ENCODE measurements around the gene KCNJ9. TPM values are rescaled to one million over a fixed set of nuclear protein-coding genes. Genes with fewer than 3 reads are reported as not detected.

KCNJ9 gene
- total RNA-seq, 2 experiments from 2014 or later, result not detected

DNA sequence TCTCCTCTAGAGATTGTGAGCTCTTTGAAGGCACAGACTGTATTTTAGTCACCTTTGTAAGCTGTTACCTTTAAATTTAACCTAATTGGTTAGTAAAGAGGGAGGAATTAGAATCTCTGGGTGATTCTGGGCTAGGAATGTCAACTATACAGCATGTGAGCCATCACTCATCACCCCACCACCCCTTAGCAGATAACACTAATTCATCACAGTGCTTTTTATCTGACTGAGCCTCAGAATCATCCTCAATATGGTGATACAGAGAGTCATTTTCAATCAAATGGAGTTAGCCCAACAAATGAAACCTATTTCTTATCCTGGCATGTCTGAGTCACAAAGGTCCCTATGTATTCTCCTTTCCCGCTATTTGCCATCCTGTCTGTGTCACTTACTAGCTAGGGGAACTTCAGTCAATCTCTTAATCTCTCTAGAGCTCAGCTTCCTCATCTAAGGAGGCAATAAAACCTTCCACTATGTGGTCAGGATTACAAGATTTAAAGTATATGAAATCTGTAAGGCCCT, 24.6 kb upstream of the KCNJ9 start:
- Histone ChIP-seq H3K27ac (ENCODE audit: low read depth in 1 of 2, low read length in 2 of 2) (no peak overlapping the region), H3K36me3 (ENCODE audit: insufficient read depth, low read length) (no peaks in the 10 kb centered on the region), H3K9me3 (ENCODE audit: control insufficient read depth in 1 of 2, insufficient read depth in 1 of 2, low read length in 2 of 2) (no peaks in the 10 kb centered on the region), H3K4me3 (ENCODE audit: low read length) (no peak overlapping the region), H3K27me3 (ENCODE audit: control insufficient read depth in 1 of 2, insufficient read depth in 2 of 2, low read length in 2 of 2) (peaks cover 8 to 13% of the 10 kb centered on the region in 2 experiments), H3K4me1 (ENCODE audit: insufficient read depth, low read length) (no peaks in the 10 kb centered on the region)
- POLR2A ChIA-PET, result no interaction called here
- Mint-ChIP-seq H3K4me1 (ENCODE audit: low read depth) (no peaks in the 10 kb centered on the region), H3K36me3 (ENCODE audit: low read depth) (no peaks in the 10 kb centered on the region), H3K27ac (no peak overlapping the region), H3K4me3 (no peak overlapping the region), H3K9me3 (no peaks in the 10 kb centered on the region), H3K27me3 (peaks cover 59% of the 10 kb centered on the region)
- ATAC-seq (ENCODE audit: poor library complexity), result no peak
- DNase-seq, result no peak
- intact Hi-C loops (cut with DNase I, micrococcal nuclease), result no loop called here
- TF ChIP-seq CTCF (IDR thresholded peaks at IDR 0.05), result no peak
- CTCF ChIA-PET, result no interaction called here

GRCh38 chr1:160058087-160058486, 23.3 kb upstream of the KCNJ9 start:
- CTCF ChIA-PET, result interaction anchor here (0.6 kb wide), 1 partner anchor 20 kb away, joined by 3 read pairs; no protein-coding TSS in a partner anchor
- Histone ChIP-seq H3K27ac (ENCODE audit: low read depth in 1 of 2, low read length in 2 of 2) (no peak overlapping the region), H3K4me1 (ENCODE audit: insufficient read depth, low read length) (no peaks in the 10 kb centered on the region), H3K36me3 (ENCODE audit: insufficient read depth, low read length) (no peaks in the 10 kb centered on the region), H3K9me3 (ENCODE audit: control insufficient read depth in 1 of 2, insufficient read depth in 1 of 2, low read length in 2 of 2) (no peaks in the 10 kb centered on the region), H3K4me3 (ENCODE audit: low read length) (no peak overlapping the region), H3K27me3 (ENCODE audit: control insufficient read depth in 1 of 2, insufficient read depth in 2 of 2, low read length in 2 of 2) (peaks cover 8% of the 10 kb centered on the region in 2 experiments)
- ATAC-seq (ENCODE audit: poor library complexity) (no peak), DNase-seq (no peak)
- intact Hi-C loops (cut with DNase I, micrococcal nuclease), result no loop called here
- H3K27me3 Mint-ChIP-seq, result peaks cover 50% of the 10 kb centered on the region
- H3K27ac Mint-ChIP-seq, result no peak overlapping the region
- H3K4me1 Mint-ChIP-seq (ENCODE audit: low read depth), result no peaks in the 10 kb centered on the region
- no peak overlapping the region for H3K4me3 Mint-ChIP-seq
- H3K36me3 Mint-ChIP-seq (ENCODE audit: low read depth), result no peaks in the 10 kb centered on the region
- TF ChIP-seq CTCF (IDR thresholded peaks at IDR 0.05), result no peak
- no peaks in the 10 kb centered on the region for H3K9me3 Mint-ChIP-seq
- POLR2A ChIA-PET, result interaction anchor here (1.3 kb wide), 1 partner anchor 23 kb away, joined by 4 read pairs; the partner anchor contains the start of gene KCNJ9

GRCh38 chr1:160061369-160062229, 19.7 kb upstream of the KCNJ9 start:
- intact Hi-C loops (cut with DNase I, micrococcal nuclease), result no loop called here
- Histone ChIP-seq H3K9me3 (ENCODE audit: control insufficient read depth in 1 of 2, insufficient read depth in 1 of 2, low read length in 2 of 2) (no peaks in the 10 kb centered on the region), H3K4me1 (ENCODE audit: insufficient read depth, low read length) (no peaks in the 10 kb centered on the region), H3K36me3 (ENCODE audit: insufficient read depth, low read length) (no peaks in the 10 kb centered on the region), H3K27me3 (ENCODE audit: control insufficient read depth in 1 of 2, insufficient read depth in 2 of 2, low read length in 2 of 2) (peaks cover 0 to 7% of the 10 kb centered on the region in 2 experiments), H3K4me3 (ENCODE audit: low read length) (no peak overlapping the region), H3K27ac (ENCODE audit: low read depth in 1 of 2, low read length in 2 of 2) (no peak overlapping the region)
- ATAC-seq (ENCODE audit: poor library complexity) (no peak), DNase-seq (no peak)
- H3K27me3 Mint-ChIP-seq, result peaks cover 24% of the 10 kb centered on the region
- no peak overlapping the region for H3K4me3 Mint-ChIP-seq
- no peak for TF ChIP-seq CTCF (IDR thresholded peaks at IDR 0.05)
- H3K27ac Mint-ChIP-seq, result no peak overlapping the region
- H3K4me1 Mint-ChIP-seq (ENCODE audit: low read depth), result no peaks in the 10 kb centered on the region
- ChIA-PET CTCF (no interaction called here), POLR2A (no interaction called here)
- no peaks in the 10 kb centered on the region for H3K9me3 Mint-ChIP-seq
- no peaks in the 10 kb centered on the region for H3K36me3 Mint-ChIP-seq (ENCODE audit: low read depth)
